OCI-M1 (cell line): ENCODE data around the gene EEF1AKMT1.
"Not testable (repeated sequence)": the region's sequence is repeated elsewhere in the genome, so short reads cannot be mapped to it uniquely, and the experiment has no call there.

Experiments used
- DNase-seq: peaks from one replicate; lab custom pipeline; 2025; lab: John Stamatoyannopoulos, UW

EEF1AKMT1 gene

DNA sequence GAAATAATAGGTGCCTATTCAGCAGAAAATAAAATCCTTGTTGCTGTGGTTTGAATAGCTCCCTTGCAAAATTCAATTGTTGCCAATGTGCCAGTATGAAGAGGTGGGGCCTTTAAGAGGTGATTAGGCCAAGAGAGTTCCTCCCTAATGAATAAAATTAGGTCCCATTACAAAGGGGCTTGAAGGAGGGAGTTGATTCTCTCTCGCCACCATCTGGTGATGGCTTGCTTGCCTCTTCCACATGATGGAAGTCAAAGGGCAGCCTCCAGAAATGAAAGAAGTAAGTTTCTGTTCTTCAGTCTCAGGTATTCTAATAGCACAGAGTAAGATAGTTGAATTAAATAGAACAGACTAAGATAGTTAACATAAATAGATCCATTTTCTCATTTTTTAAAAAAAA is 3.0 kb upstream of the EEF1AKMT1 start:
- DNase-seq = no peak

DNA sequence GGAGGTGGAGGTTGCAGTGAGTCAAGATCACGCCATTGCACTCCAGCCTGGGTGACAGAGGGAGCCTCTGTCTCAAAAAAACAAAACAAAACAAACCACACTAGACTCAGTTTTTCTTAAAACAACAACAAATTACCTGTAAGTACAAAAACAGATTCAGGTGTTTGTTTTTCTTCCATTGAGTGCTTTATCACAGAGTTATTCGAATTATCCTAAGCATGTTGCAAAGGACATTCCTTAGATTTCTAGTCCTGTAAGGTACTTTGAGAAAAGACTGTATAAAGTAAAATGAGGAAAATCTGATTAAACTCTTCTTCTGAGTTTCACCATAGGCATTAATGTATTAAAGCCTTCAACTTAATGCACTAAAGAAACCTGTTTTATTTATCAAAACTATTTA is 2.2 kb upstream of the EEF1AKMT1 start:
- DNase-seq = no peak

DNA sequence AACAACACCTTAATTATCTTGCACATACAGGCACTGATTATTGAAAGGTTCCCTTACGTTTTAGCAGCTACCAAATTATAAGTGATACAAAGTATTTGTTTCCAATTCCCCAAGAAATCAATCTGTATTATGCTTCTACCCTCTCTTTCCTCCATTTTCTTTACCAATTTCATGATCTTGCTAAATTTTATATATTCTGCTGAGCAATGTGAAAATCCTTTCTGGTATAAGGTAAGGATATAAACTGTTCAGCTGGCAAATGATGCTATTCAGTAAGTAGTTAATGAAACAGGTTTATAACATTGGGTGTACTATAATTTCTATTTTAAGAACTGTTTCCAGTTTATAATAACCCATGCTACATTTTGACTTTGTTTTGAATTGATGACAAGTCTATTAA is 985 bp upstream of the EEF1AKMT1 start:
- DNase-seq = no peak

DNA sequence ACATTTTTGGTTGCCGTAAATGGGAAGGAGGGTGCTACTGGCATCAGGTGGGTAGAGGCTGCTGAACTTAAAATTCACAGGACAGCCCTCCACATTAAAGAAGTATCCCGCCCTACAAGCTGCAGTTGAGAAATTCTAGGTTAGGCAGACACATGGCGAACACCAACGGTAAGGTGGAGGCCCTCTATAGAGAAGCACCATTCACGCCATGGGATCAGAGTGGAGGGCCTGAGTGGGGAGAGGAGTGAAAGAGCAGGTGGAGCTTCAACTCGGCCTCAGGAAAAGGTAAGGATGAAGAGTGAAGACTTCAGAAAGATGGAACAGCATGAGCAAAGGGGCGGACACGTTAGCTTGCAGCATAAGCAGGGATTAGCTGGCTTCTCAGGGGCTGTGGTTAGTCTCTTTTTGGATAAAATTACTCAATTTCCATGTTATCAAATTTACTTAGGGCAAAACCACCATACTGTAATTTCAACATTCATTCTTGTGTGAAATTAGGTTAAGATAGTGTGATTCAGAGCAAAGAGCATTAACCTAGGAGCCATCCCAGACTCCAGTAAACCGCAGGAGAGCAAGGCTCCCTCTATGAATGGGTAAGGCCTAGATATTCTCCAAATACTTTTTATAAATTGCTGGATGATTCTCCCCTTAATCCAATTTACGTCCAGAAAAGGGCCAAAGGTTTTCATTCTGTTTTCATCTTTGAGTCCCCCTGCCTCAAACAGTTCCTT is 1.2 kb downstream of the EEF1AKMT1 start:
- no peak for DNase-seq

DNA sequence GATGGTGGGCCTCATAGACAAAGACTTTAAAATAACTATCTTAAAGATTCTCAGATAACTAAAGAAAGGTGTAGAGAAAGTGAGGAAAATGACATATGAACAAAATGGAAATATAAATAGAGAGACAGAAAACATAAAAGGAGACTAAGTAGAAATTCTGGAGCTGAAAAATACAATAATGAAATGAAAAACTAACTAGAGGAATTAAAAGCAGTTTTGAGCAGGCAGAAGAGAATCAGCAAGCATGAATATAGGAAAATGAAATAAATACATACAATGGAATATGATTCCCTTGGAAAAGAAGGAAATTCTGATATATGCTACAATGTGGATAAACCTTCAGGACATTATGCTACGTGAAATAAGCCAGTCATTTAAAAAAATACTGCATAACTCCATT is 3.9 kb downstream of the EEF1AKMT1 start:
- no peak for DNase-seq

DNA sequence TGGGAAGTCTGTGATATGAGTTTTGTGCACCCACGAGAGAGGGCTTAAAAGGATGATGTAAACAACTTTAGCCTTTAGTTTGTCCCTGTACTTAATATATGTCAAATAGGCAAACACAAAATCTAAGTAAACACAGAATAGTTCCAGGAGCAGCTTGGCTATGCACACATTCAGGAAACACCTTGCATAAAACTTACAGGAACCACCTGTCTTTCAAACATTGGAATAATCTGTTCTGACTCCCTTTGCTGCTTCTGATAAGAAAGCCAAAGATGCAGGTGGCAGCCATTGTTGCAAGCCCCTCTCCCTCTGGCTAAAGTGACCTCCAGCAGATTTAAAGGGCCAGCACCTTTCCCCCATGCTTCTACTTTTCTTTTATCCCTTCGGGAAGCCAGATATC is 4.7 kb downstream of the EEF1AKMT1 start:
- no peak for DNase-seq

DNA sequence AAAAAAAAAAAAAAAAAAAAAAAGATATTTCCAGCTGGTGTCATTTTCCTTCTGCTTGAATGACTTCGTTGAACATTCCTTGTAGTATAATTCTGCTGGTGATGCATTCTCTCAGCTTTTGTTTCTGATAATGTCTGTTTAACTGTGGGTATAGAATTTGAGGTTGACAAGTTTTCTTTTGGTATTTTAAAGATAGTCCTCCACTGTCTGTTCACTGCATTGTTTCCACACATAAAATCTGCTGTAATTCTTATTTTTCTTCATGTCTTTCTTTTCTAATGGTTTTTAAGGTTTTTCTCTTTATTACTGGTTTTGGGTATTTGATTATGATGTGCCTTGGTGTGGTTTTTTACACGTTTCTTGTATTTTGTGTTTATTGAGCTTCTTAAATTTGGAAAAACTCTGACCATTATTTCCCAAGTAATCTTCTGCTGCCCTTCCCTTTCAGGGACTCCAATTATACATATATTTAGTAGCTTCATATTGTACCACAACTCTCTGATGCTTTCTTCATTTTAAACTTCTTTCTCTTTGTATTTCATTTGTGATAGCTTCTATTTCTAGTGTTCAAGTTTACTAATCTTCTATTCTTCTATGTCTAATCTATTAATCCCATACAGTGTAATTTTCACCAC is 6.3 kb downstream of the EEF1AKMT1 start:
- DNase-seq = no peak

DNA sequence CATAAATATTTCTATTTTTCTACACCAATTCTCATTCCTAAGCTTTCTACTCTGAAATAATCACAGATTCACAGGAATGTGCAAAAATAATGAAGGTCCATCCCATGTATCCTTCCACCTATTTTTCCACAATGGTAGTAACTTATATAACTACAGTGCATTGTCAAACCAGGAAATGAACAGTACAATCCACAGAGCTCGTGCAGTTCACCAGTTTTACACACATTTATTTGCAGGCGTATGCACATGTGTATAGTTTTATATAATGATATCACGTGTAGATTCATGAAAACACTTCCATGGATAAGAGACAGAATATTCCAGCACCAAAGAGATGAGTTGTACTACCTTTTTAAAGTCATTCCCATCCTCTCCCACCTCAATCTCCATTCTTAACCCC is 12.9 kb downstream of the EEF1AKMT1 start:
- no peak for DNase-seq

DNA sequence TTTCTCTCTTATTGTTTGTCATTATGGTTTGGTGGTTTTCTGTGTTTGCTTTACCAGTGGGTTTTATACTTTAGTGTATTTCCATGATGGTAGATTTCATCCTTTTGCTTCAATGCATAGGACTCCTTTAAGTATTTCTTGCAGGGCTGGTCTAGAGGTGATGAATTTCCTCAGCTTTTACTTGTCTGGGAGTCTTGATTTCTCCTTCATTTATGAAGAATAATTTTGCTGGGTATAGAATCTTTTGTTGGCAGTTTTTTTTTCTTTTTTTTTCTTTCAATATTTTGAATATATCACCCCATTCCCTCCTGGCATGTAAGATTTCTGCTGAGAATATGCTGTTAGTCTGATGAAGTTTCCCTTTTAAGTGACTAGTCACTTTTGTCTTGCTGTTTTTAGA is 19.8 kb downstream of the EEF1AKMT1 start:
- no peak for DNase-seq

DNA sequence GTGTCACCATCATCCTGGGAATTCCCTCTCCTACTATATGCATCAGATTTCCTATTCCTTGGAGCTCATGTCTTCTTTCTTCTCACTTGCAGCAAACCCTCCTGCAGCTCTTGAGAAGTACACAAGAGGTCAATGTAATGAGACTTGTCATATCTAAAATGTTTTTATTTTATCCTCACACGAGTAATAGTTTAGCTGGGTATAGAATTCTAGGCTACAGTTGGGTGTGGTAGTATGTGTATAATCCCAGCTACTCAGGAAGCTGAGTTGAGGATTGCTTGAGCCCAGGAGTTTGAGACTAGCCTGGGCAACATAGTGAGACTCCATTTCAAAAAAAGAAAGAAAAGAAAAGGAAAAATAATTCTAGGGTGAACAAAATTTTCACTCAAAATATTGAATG is 24.4 kb downstream of the EEF1AKMT1 start:
- DNase-seq = no peak

DNA sequence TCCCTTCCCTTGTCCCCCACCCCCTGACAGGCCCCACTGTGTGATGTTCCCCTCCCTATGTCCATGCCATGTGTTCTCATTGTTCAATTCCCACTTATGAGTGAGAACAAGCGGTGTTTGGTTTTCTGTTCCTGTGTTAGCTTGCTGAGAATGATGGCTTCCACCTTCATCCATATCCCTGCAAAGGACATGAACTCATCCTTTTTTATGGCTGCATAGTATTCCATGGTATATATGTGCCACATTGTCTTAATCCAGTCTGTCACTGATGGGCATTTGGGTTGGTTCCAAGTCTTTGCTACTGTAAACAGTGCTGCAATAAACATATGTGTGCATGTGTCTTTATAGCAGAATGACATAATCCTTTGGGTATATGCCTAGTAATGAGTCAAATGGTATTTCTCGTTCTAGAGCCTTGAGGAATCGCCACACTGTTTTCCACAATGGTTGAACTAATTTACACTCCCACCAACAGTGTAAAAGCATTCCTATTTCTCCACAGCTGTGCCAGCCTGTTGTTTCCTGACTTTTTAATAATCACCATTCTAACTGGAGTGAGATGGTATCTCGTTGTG is 29.8 kb downstream of the EEF1AKMT1 start:
- DNase-seq = not testable (repeated sequence)

DNA sequence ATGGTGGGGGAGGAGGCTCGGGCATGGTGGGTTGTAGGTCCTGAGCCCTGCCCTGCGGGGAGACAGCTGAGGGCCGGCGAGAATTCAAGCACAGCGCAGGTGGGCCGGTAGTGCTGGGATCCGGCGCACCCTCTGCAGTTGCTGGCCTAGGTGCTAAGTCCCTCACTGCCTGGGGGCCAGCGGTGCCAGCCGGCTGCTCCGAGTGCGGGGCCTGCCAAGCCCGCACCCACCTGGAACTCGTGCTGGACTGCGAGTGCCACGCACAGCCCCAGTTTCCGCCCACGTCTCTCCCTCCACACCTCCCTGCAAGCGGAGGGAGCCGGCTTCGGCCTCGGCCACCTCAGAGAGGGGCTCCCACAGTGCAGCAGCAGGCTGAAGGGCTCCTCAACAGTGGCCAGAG is 33.7 kb downstream of the EEF1AKMT1 start:
- DNase-seq = no peak

DNA sequence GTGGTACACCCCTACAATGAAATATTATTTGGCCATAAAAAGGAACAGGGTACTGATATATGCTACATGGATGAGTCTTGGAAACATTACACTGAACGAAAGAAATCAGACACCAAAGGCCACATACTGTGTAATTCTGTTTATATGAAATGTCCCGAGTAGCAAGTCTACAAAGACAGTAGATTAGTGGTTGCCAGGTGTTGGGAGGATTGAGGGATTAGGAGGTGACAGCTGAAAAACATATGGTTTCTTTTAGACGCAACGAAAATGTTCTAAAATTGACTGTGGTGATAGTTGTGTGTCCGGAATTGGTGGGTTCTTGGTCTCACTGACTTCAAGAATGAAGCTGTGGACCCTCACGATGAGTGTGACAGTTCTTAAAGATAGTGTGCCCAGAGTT is 35.1 kb downstream of the EEF1AKMT1 start:
- DNase-seq = no peak

DNA sequence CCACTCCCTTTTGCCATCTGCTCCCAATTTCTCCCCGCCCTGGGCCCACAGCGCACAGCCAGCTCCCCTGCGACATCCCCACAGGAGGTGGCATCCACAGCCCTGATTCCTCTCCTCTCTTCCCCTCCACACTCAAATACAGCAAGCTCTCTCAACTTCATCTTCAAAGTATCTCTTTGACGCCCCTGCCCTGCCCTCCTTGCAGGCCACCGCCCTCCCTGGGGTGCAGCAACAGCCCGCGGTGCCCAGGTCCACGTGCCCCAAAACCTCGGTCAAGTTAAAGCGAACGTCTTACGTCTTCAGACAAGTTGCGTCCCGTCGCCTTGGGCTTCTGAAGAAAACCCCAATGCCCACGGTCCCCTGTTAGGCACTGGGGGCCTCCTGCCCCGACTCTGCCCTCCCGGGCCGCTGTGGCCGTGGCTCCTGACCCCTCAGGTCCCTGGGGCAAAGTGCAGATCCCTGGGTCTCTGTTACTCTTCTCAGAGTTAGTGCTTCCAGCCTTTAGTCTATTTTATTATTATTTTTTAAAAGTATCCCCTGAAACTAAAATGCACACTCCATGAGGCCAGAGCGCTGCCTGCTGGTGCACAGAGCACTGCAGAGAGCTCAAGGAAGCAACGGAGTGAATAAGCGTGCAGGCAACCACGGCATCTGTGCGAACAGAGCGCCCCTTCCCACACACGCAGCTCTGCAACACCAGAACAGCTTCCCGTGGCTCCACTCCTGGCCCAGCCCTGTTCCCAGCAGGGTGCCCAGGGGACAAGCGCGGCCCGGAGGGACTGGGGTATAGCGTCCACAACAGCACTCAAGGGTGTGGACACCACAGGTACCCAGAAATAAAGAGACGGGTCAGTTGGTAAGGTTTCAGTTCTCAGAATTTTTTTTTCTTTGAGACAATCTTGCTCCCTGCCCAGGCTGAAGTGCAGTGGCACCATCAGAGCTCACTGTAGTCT is 43.9 kb downstream of the EEF1AKMT1 start:
- no peak for DNase-seq

DNA sequence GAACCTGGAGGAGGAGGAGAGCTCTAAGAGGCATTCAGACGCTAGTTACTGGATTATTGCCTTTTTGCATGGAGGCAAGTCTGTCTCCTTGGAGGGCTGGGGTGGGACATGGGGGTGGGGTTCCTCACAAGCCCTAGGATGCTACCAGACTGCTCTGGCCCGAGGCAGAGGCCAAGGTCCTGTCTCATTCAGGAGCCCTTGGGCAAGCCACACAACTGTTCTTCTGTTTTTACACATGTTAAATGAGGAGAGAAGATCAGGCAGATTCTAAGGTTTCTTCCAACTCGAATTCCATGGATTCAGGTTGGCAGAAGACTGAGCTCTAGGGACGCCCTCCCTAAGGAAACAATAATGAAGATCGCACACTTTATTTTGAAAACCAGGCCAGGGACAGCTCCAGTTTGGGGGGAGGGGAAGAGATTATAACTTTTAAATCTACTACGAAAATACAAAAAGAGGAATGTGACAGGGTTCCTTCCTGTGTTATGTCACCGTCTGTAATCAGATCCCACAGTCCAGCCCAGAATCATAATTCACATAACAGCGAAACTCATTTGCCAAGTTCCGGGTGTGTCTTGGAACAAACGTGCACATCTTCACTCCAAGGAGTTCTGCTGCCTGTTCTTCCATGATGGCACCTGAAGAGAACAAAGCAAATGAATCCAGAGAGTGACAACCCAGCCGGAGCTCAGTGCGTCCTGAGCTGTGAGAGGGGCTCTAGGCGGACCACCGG is 45.0 kb downstream of the EEF1AKMT1 start:
- DNase-seq = no peak

DNA sequence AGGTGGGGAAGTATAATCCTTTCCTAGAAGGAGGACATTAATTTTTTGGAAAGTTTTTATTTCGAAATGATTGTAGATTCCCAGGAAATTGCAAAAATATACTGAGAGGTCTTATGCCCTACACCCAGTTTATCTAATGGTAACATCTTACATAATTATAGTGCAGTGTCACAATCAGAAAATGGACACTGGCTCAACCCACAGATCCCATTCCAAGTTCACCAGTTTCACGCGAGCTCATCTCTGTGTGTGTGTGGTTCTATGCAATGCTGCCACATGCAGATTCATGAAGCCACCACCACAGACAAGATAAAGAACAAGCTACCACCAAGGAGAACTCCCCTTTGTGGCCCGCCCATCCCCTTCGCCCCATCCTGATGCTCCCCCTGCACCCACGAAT is 45.9 kb downstream of the EEF1AKMT1 start:
- no peak for DNase-seq

DNA sequence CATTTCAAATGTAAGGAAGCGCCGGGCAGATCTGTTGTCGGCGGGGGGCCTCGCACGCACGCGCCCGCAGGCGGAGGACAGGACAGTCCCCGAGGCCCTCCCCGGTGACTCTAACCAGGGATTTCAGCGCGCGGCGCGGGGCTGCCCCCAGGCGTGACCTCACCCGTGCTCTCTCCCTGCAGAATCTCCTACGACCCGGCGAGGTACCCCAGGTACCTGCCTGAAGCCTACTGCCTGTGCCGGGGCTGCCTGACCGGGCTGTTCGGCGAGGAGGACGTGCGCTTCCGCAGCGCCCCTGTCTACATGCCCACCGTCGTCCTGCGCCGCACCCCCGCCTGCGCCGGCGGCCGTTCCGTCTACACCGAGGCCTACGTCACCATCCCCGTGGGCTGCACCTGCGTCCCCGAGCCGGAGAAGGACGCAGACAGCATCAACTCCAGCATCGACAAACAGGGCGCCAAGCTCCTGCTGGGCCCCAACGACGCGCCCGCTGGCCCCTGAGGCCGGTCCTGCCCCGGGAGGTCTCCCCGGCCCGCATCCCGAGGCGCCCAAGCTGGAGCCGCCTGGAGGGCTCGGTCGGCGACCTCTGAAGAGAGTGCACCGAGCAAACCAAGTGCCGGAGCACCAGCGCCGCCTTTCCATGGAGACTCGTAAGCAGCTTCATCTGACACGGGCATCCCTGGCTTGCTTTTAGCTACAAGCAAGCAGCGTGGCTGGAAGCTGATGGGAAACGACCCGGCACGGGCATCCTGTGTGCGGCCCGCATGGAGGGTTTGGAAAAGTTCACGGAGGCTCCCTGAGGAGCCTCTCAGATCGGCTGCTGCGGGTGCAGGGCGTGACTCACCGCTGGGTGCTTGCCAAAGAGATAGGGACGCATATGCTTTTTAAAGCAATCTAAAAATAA is 52.1 kb downstream of the EEF1AKMT1 start:
- DNase-seq = peak; percentile 21

DNA sequence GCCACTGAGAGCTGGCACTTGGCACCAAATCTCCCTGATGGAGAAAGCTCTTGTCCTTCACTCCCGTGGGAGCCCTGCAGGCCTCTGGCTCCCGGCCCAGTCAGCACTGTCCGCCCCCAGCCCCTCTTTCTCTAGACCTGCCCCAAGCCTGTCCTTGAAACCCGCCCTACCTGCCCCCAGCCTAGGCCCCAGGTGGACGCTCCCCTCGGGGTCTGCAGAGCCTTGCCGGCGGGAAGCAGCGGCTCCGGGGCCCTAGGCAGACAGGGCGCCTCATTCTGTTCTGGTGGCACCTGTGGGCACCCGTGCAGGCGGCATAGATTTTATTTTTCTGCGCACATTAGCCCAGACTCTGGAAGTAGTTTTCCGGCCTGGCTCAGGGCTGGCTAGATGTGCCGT is 52.7 kb downstream of the EEF1AKMT1 start:
- no peak for DNase-seq

DNA sequence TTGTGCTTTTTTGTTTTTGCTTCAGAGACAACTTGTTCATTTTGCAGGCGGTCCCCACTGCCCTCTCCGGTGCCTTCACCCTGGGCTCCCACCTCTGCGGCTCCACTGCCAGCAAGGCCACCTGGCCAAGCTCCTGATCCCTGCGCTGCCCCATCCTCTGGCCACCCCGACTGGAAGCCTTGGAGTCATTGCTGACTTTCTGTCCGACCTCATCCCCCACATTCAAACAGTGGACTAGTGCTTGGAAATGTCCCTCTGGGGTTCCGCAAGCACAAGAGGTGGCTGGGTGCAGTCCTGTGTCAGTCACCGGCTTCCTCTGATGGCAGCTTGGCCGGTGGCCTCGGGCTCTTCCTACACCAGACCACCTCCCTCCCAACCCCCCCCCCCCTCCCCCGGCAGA is 53.3 kb downstream of the EEF1AKMT1 start:
- no peak for DNase-seq

DNA sequence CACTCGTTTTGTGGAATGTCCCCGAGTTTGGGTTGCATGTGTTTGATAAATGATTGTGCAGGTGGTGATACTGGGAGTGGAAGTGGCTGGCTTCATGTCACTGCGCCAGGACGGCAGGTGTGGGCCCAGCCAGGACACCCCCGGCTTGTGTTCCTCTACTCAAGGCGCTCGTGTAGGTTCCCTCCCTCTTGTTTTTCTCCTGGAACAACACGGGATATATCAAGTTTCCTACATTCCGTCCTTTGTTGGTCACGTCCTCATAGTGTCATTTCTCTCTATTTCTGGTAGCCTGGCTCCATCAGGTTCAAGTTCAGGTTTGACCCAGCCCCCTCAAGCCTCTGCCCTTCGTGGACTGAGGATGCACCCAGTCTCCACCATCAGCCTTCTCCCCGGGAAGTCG is 54.0 kb downstream of the EEF1AKMT1 start:
- DNase-seq = no peak
